Measurements from ENCODE around the gene ZMYND8.

ZMYND8 gene

DNA sequence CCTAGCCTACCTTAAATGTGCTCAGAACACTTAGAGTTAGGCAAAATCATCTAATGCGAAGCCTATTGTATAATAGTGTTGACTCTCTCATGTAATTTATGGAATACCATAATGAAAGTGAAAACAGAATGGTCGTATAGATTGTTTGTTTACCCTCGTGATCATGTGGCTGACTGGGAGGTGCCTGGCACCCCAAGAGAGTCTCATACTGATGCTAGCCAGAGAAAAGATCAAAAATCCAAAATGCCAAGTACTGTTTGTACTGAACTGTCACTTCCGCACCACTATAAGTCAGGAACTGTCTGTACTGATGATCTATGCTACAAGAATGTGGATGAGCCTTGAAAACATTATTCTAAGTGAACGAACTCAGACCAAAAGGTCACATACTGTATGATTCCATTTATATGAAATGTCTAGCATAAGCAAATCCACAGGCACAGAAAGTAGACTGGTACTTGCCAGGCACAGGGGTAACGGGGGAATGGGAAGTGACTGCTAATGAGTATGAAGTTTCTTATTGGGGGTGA lies 22.4 kb downstream of the ZMYND8 start:
- H3K4me3 ChIP-seq (ENCODE audit: low read depth, low read length): peak overlapping the region; percentile 31
- peak; percentile 63 for DNase-seq (ENCODE audit: low read depth)
- TF ChIP-seq, protein P1, sequence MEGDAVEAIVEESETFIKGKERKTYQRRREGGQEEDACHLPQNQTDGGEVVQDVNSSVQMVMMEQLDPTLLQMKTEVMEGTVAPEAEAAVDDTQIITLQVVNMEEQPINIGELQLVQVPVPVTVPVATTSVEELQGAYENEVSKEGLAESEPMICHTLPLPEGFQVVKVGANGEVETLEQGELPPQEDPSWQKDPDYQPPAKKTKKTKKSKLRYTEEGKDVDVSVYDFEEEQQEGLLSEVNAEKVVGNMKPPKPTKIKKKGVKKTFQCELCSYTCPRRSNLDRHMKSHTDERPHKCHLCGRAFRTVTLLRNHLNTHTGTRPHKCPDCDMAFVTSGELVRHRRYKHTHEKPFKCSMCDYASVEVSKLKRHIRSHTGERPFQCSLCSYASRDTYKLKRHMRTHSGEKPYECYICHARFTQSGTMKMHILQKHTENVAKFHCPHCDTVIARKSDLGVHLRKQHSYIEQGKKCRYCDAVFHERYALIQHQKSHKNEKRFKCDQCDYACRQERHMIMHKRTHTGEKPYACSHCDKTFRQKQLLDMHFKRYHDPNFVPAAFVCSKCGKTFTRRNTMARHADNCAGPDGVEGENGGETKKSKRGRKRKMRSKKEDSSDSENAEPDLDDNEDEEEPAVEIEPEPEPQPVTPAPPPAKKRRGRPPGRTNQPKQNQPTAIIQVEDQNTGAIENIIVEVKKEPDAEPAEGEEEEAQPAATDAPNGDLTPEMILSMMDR (IDR thresholded peaks at IDR 0.05; ENCODE audit: control insufficient read depth, extremely low read depth, insufficient read depth): no peak

DNA sequence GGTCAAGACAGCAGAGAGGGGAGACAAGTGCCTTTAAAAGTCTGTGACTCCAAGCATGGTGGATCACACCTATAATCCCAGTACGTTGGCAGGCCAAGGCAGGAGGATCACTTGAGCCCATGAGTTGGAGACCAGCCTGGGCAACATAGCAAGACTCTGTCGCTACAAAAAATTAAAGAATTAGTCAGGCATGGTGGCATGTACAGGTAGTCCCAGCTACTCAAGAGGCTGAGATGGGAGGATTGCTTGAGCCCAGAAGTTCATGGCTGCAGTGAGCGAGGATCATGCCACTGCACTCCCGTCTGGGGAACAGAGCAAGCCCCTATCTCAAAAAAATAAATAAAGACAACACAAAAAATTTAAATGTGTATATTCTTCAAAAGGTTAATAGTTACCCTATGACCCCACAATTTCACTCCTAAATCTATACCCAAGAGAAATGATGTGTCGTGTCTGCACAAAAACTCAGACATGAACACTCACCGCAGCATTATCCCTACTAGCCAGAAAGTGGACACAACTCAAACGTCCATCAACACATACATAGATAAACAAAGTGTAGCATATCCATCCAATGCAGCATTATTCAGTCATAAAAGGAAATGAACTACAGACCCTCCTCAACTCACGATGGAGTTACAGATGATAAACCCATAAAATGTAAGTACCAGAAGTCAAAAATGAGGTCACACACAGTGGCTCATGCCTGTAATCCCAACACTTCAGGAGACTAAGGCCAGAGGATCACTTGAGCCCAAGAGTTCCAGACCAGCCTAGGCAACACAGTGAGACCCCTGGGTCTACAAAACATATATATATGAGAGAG lies 23.9 kb downstream of the ZMYND8 start:
- TF ChIP-seq, protein P1 (IDR thresholded peaks at IDR 0.05; ENCODE audit: control insufficient read depth, extremely low read depth, insufficient read depth): no peak
- H3K4me3 ChIP-seq (ENCODE audit: low read depth, low read length): no peak overlapping the region
- no peak for DNase-seq (ENCODE audit: low read depth)

DNA sequence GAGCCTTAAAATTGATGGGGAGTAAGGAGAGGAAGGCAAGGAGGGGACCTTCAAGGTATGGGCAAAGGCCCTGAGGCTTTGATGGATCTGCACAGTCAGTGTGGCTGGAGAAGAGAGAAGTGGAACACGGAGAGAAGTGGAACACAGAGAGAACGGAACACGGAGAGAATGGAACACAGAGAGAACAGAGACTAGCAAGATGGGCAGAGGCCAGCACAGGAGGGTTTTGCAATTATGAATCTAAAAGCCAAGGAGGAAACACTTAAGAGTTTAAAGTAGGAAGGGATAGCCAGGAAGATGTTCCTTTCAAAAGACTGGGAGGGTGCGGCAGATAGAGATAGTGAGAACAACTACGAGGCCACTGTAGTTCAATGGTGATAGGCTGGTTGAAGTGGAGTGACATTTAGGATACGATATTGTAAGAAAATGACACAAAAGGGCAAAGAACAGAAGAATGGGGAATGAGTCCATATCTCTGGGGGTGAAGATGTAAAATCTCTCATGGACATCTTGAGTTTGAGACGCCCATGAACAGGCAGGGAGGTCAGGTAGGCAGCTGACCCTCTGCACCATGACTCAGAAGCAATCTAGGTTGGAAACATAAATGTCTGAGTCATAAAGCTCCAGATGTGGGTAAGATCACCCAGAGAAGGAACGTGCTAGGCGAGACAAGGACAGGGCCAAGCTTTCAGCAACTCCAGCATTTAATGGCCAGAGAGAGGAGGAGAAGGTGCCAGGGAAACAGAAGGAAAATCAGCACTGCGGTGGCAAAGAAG lies 25.4 kb downstream of the ZMYND8 start:
- TF ChIP-seq, protein P1 (IDR thresholded peaks at IDR 0.05; ENCODE audit: control insufficient read depth, extremely low read depth, insufficient read depth): no peak
- H3K4me3 ChIP-seq (ENCODE audit: low read depth, low read length): no peak overlapping the region
- DNase-seq (ENCODE audit: low read depth): no peak

DNA sequence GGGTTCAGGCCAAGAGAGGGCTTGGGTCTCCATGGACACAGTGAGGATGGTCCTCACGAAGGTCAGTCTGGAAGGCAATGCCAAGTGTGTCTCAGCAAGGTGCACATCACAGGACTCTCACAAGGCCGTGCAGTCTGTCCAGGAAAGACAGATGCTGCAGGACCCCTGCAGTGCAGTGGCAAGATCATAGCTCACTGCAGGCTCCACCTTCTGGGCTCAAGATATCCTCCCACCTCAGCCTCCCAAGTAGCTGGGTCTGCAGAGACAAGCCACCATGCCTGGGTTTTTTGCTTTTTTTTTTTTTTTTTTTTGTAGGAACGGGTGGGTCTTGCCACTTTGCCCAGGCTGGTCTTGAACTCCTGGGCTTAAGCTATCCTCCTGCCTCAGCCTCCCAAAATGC lies 26.4 kb downstream of the ZMYND8 start:
- TF ChIP-seq, protein P1 (IDR thresholded peaks at IDR 0.05; ENCODE audit: control insufficient read depth, extremely low read depth, insufficient read depth): no peak
- no peak for DNase-seq (ENCODE audit: low read depth)
- no peak overlapping the region for H3K4me3 ChIP-seq (ENCODE audit: low read depth, low read length)

DNA sequence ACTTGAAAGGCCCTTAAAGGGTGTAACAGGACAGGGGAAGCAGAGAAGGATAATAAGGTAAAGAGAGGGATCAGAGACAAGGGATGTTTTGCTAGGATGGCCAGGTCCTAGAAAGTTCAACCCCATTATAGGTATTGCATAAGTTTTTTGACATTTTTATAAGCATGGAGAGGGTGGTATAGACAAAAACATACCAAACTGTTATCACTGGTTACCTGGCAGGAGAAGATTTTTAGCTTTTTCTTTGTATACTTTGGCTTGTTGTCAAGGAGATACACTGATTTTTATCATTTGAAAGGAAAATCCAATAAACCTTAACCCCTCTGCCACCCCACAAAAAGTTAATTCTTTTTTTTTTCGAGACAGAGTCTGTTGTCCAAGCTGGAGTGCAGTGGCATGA lies 28.4 kb downstream of the ZMYND8 start:
- DNase-seq (ENCODE audit: low read depth): no peak
- H3K4me3 ChIP-seq (ENCODE audit: low read depth, low read length): no peak overlapping the region
- TF ChIP-seq, protein P1 (IDR thresholded peaks at IDR 0.05; ENCODE audit: control insufficient read depth, extremely low read depth, insufficient read depth): no peak

DNA sequence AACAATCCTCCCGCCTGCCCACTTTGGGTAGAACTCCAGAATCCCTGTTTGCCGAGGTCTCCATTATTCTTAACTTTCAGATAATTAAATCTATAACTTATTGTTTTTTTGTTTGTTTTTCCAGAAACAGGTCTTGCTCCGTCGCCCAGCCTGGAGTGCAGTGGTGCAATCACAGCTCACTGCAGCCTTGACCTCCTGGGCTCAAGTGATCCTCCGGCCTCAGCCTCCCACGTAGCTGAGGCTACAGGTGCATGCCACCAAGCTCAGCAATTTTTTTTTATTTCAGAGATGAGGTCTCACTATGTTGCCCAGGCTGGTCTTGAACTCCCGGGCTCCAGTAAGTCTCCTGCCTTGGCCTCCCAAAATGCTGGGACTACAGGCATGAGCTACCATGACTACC lies 28.8 kb downstream of the ZMYND8 start:
- no peak for DNase-seq (ENCODE audit: low read depth)
- TF ChIP-seq, protein P1 (IDR thresholded peaks at IDR 0.05; ENCODE audit: control insufficient read depth, extremely low read depth, insufficient read depth): no peak
- H3K4me3 ChIP-seq (ENCODE audit: low read depth, low read length): no peak overlapping the region
